HG02763 (cell line): ENCODE results near the gene ACSF3.

ENCODE experiments used
- ATAC-seq: cut with Tn5 transposase; IDR thresholded peaks from one replicate; pipeline ENCODE4 v1.9.1; 2021; ENCODE audit warnings: mild to moderate bottlenecking, moderate library complexity; ENCODE audit not compliant: unreplicated experiment

Gene ACSF3

GRCh38 chr16:89108416-89108815, 14.8 kb downstream of the ACSF3 start:
- no peak for ATAC-seq

GRCh38 chr16:89110641-89111040, 17.0 kb downstream of the ACSF3 start:
- no peak for ATAC-seq

- no peak for ATAC-seq
Observed at GRCh38 chr16:89111263-89111662, 17.6 kb downstream of the ACSF3 start.

GRCh38 chr16:89112377-89113151, 18.9 kb downstream of the ACSF3 start:
- no peak for ATAC-seq

GRCh38 chr16:89113152-89113547, 19.5 kb downstream of the ACSF3 start:
- no peak for ATAC-seq

GRCh38 chr16:89113661-89114060, 20.0 kb downstream of the ACSF3 start:
- ATAC-seq = no peak

GRCh38 chr16:89114159-89114981, 20.7 kb downstream of the ACSF3 start:
- no peak for ATAC-seq

- peak; percentile 71 for ATAC-seq
Observed at GRCh38 chr16:89115216-89115861, 21.7 kb downstream of the ACSF3 start.

- no peak for ATAC-seq
Observed at GRCh38 chr16:89116341-89117226, 22.9 kb downstream of the ACSF3 start.

GRCh38 chr16:89117227-89117974, 23.7 kb downstream of the ACSF3 start:
- ATAC-seq = no peak

GRCh38 chr16:89117975-89118289, 24.3 kb downstream of the ACSF3 start:
- ATAC-seq = no peak

GRCh38 chr16:89118361-89119165, 24.9 kb downstream of the ACSF3 start:
- ATAC-seq = no peak

GRCh38 chr16:89119166-89119621, 25.5 kb downstream of the ACSF3 start:
- no peak for ATAC-seq

- no peak for ATAC-seq
Observed at GRCh38 chr16:89119661-89120141, 26.0 kb downstream of the ACSF3 start.

- ATAC-seq = no peak
Observed at GRCh38 chr16:89120281-89120680, 26.6 kb downstream of the ACSF3 start.

- no peak for ATAC-seq
Observed at GRCh38 chr16:89120921-89121351, 27.3 kb downstream of the ACSF3 start.

GRCh38 chr16:89121691-89122321, 28.2 kb downstream of the ACSF3 start:
- no peak for ATAC-seq

GRCh38 chr16:89122322-89122851, 28.7 kb downstream of the ACSF3 start:
- peak; percentile 44 for ATAC-seq
